Esophagus squamous epithelium (tissue), 5 donors: ENCODE data around the gene HOTAIR. TPM values are rescaled to one million over a fixed set of nuclear protein-coding genes. Genes with fewer than 3 reads are reported as not detected.

Experiments
- DNase-seq: peaks from one replicate; lab custom pipeline; 2025; lab: John Stamatoyannopoulos, UW
- H3K27ac ChIP-seq, 4 donors: fragments of 200-600 bp; sonication (generic); one replicate each; pipeline ENCODE4 v1.5.1; 2016 to 2019; ENCODE audit warnings: mild to moderate bottlenecking in 1 of 4
- H3K27me3 ChIP-seq, 4 donors: fragments of 200-600 bp; sonication (generic); 1 replicate in 3 of 4; 2 replicates in 1 of 4; pipeline versions ENCODE4 v1.5.1 to v1.6.0; 2017 to 2021; ENCODE audit warnings: antibody characterized with exemption in 1 of 4
- H3K36me3 ChIP-seq, 3 donors: fragments of 200-600 bp; sonication (generic); one replicate each; pipeline ENCODE4 v1.5.1; 2016 to 2019
- H3K4me1 ChIP-seq, 3 donors: fragments of 200-600 bp; sonication (generic); one replicate each; pipeline ENCODE4 v1.5.1; 2017 to 2019
- H3K4me3 ChIP-seq, 4 donors: fragments of 200-600 bp; sonication (generic); 1 replicate in 3 of 4; 2 replicates in 1 of 4; pipeline ENCODE4 v1.5.1; 2016 to 2019; ENCODE audit warnings: mild to moderate bottlenecking in 2 of 4, moderate library complexity in 1 of 4
- H3K9me3 ChIP-seq, 3 donors: fragments of 200-600 bp; sonication (generic); one replicate each; pipeline ENCODE4 v1.5.1; 2016 to 2019
- CTCF ChIP-seq, 6 experiments: fragments of 450-650 bp in 4 of 6; fragments of 200-600 bp in 2 of 6; sonication (generic) in 2 of 6; IDR thresholded peaks; one replicate each; pipeline ENCODE4 v1.5.1; 2016 to 2019; ENCODE audit warnings: antibody characterized with exemption in 6 of 6, mild to moderate bottlenecking in 4 of 6, moderate library complexity in 4 of 6
- POLR2A ChIP-seq, 4 donors: fragments of 450-650 bp; IDR thresholded peaks; one replicate each; pipeline ENCODE4 v1.6.1; 2017; ENCODE audit warnings: antibody characterized with exemption in 4 of 4, mild to moderate bottlenecking in 4 of 4, moderate library complexity in 3 of 4
- WGBS, 2 donors: methylation state at CpG; one replicate each; pipeline ENCODE4 v1.1.5; 2018; 5-methylcytosine and 5-hydroxymethylcytosine counted together
- intact Hi-C: fragments of 100-400 bp; cut with DNase I; formaldehyde crosslinking; loops from one replicate; pipeline ENCODE4 v1.15.0; 2022
- total RNA-seq, 4 donors: library from RNA; depleted of rRNA; stranded (reverse); fragments of >200 nt; gene quantifications; one replicate each; pipeline ENCODE4 v1.1.0, GENCODE V29; 2016
- donor health status: DM: yes; HTN: yes; CAD: no.

HOTAIR gene
- total RNA-seq, 4 donors from 2014 or later = not detected

- Histone ChIP-seq H3K27me3 (peaks cover 47 to 100% (median 78%) of the 10 kb centered on the region in 4 donors), H3K36me3 (no peaks in the 10 kb centered on the region), H3K4me3 (no peak overlapping the region), H3K27ac (no peak overlapping the region), H3K9me3 (no peaks in the 10 kb centered on the region), H3K4me1 (peaks cover 18 to 35% (median 20%) of the 10 kb centered on the region in 3 donors)
- no peak for TF ChIP-seq CTCF (IDR thresholded peaks at IDR 0.05)
- TF ChIP-seq POLR2A (IDR thresholded peaks at IDR 0.05) = no peak
- intact Hi-C loops = no loop called here
- 7 to 9% methylated on average over 23 to 25 of the region's 30 CpGs for WGBS, 2 donors
- DNase-seq = no peak
These were observed 9.3 kb upstream of the HOTAIR start for GRCh38 chr12:53983950-53984572.

DNA sequence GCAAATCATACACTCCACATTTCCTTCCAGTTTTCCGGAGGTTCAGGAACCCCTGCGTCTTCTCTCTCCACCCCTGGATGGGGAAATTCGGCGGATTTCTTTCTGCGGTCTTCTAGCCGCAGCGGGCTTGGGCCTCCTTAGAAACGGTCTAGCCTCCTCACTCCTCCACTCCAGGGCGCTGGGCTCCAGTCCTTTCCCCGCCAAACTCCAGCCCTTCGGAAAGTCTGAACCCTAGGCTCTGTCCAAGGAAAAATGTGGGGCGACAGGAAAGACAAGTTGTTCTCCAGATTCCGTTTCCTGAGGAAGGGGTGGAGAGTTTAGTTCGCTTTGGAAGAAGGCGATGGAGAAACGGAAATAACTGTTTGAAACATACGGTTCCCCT, 8.8 kb upstream of the HOTAIR start:
- TF ChIP-seq CTCF (IDR thresholded peaks at IDR 0.05) (no peak), POLR2A (IDR thresholded peaks at IDR 0.05) (no peak)
- Histone ChIP-seq H3K36me3 (no peaks in the 10 kb centered on the region), H3K4me3 (no peak overlapping the region), H3K9me3 (no peaks in the 10 kb centered on the region), H3K4me1 (peaks cover 18 to 32% (median 20%) of the 10 kb centered on the region in 3 donors), H3K27me3 (peaks cover 42 to 100% (median 78%) of the 10 kb centered on the region in 4 donors), H3K27ac (no peak overlapping the region)
- intact Hi-C loops = no loop called here
- 7 to 16% methylated on average over 13 to 16 of the region's 17 CpGs for WGBS, 2 donors
- DNase-seq = no peak

DNA sequence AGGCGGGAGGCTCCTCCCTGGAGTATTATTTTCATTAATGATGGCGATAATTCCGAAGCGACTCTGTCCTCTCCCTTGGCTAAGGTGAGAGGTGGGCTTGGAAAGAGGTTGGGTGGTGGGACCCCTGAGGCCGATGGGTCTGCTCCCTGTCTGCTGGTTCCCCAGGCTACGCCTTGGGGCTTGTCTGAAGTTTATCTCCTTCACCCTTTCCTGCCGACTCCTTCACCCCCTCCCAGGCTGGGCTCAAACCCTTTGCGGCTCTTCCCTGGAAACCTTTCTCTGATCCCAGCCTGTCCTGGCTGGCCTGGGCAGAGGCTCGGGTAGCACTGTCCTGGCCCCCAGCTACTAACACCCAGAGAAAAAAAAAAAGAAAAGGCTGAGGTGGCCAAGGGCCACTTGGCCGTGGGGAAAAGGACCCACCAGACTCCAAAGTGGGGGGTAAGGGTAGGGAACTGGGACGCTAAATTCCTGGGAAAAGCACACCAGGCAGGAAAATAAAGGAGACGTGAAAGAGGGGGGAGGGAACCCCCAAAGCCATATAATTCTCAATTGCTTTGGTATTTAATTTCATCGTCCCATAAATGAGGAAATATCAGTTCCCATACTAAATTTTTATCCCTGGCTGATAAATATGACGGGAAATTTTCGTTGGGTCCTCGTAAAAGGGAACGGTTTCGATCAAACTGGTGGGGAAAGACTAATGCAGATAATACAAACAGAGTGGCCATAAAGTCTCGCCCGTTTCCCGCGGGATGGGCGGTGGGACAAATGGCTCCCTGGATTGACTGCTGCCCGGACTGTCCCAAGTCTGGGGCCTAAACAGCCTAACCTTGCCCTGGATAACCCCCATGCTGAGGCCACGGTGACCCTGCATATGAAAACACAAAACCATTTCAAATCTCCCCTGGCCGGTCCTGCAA, 8.2 kb upstream of the HOTAIR start:
- H3K4me1 ChIP-seq = peaks cover 18 to 35% (median 20%) of the 10 kb centered on the region in 3 donors
- TF ChIP-seq POLR2A (IDR thresholded peaks at IDR 0.05) (no peak), CTCF (IDR thresholded peaks at IDR 0.05) (no peak)
- no peaks in the 10 kb centered on the region for H3K36me3 ChIP-seq
- WGBS, 2 donors = 15 to 17% methylated on average over 19 to 24 of the region's 26 CpGs
- no peaks in the 10 kb centered on the region for H3K9me3 ChIP-seq
- no peak for DNase-seq
- no peak overlapping the region for H3K27ac ChIP-seq
- intact Hi-C loops = no loop called here
- no peak overlapping the region for H3K4me3 ChIP-seq
- H3K27me3 ChIP-seq = peaks cover 37 to 100% (median 78%) of the 10 kb centered on the region in 4 donors

- peaks cover 18 to 38% (median 20%) of the 10 kb centered on the region in 3 donors for H3K4me1 ChIP-seq
- no peak overlapping the region for H3K4me3 ChIP-seq
- no peak overlapping the region for H3K27ac ChIP-seq
- WGBS, 2 donors = 22 to 23% methylated on average over 24 to 27 of the region's 30 CpGs
- no peak for TF ChIP-seq CTCF (IDR thresholded peaks at IDR 0.05)
- TF ChIP-seq POLR2A (IDR thresholded peaks at IDR 0.05) = no peak
- intact Hi-C loops = no loop called here
- H3K36me3 ChIP-seq = no peaks in the 10 kb centered on the region
- H3K27me3 ChIP-seq = peaks cover 32 to 100% (median 75%) of the 10 kb centered on the region in 4 donors
- DNase-seq = no peak
- H3K9me3 ChIP-seq = no peaks in the 10 kb centered on the region
These were observed 7.1 kb upstream of the HOTAIR start for GRCh38 chr12:53981634-53982565.
